ENCODE results near the gene HOMER1.
A peak's percentile ranks its signal among the peaks of the same experiment; 100 is the strongest.

Gene HOMER1

DNA sequence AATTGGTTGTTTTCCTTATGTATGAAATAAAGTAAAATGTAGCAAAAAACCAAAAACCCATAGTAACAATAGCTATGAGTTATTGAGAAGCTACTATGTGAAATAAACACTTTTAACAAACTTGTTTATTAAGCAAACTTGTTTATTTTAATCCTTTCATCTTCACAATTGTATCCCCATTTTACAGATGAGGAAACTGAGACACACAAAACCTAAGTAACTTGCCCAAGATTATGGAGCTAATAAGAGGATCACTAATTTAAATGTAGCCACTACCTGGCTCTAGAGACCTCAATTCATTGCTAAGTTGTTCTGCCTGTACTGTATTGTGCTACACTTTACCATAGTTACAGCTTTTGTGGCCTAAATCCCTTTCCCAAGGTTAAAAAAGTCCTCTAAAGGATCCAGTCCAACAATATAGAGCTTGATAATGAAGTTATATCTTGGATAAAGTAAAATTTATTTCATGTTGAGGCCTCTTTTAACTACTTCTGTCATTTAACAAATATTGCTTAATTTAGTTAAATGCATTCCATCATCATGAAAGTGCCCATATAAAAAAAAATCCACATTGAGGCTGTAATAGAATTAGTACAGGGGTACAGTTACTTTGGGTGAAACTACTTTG, 22.1 kb downstream of the HOMER1 start:
- TF ChIP-seq, protein P1, sequence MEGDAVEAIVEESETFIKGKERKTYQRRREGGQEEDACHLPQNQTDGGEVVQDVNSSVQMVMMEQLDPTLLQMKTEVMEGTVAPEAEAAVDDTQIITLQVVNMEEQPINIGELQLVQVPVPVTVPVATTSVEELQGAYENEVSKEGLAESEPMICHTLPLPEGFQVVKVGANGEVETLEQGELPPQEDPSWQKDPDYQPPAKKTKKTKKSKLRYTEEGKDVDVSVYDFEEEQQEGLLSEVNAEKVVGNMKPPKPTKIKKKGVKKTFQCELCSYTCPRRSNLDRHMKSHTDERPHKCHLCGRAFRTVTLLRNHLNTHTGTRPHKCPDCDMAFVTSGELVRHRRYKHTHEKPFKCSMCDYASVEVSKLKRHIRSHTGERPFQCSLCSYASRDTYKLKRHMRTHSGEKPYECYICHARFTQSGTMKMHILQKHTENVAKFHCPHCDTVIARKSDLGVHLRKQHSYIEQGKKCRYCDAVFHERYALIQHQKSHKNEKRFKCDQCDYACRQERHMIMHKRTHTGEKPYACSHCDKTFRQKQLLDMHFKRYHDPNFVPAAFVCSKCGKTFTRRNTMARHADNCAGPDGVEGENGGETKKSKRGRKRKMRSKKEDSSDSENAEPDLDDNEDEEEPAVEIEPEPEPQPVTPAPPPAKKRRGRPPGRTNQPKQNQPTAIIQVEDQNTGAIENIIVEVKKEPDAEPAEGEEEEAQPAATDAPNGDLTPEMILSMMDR (IDR thresholded peaks at IDR 0.05; ENCODE audit: insufficient read depth, low read depth, low read length, missing control alignments) = no peak
- H3K4me3 ChIP-seq (ENCODE audit: low read length) = no peak overlapping the region
- DNase-seq (ENCODE audit: low read depth) = no peak

DNA sequence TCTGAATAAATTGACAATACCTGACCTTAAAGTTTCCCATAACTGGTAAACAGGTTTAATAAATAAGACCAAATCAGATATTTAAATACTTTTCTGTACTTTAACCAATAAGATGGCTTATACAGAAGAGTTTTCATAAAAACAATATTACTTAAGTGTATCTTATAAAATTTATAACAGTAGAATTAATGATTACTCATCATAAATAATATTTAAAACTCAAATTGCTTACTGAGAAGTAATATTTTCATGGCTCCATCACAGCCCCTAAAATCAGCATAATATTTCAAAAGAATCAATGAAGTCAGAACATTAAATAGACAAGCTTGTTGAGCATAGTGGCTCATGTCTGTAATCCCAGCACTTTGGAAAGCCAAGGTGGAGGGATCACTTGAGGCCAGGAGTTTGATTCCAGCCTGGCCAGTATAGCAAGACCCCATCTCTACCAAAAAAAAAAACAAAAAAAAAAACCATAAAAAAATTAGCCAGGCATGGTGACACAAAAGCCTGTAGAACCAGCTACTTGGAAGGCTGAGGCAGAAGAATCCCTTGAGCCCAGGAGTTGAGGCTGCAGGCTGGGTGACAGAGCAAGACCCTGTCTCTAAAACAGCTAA, 23.5 kb downstream of the HOMER1 start:
- no peak overlapping the region for H3K4me3 ChIP-seq (ENCODE audit: low read length)
- TF ChIP-seq, protein P1 (IDR thresholded peaks at IDR 0.05; ENCODE audit: insufficient read depth, low read depth, low read length, missing control alignments) = no peak

DNA sequence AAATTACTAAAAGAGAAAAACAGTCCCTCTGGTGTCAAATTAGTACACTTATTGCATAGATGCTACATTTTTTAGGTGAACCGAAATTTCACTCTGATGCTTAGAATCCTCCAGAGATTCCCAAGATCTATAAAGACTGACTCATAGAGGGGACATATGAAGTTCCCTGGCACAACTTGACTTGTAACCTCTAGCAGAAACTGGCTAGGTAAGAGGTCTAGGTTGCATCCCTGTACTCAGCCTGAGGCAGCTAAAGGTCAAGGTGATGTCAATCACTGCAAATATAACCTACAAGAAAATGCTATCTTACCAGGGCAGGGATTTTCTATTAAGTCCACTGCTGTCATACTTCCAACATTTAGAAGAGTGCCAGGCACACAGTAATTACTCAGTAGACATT, 24.2 kb downstream of the HOMER1 start:
- no peak for DNase-seq (ENCODE audit: low read depth)
- no peak overlapping the region for H3K4me3 ChIP-seq (ENCODE audit: low read length)
- TF ChIP-seq, protein P1 (IDR thresholded peaks at IDR 0.05; ENCODE audit: insufficient read depth, low read depth, low read length, missing control alignments) = no peak

More for the DNA sequence above, 23.5 kb downstream of the HOMER1 start:
- DNase-seq (ENCODE audit: low read depth) = no peak

DNA sequence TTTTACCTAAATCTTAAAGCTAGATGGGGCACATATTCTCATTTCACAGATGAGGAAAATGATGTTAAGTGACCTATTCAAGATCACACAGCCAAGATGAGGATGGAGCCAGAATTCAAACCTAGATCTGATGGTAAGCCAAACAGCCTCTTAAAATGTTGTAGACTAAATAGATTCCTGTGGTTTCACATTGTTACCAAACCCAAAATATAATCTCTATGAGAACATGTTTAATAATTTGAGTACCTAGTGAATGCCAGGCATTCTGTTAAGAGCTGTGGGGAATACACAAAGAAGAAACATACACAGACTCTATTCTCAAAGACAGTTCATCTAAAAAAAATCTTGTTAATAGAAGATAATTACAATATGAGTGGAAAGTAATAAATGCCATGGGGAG, 25.2 kb downstream of the HOMER1 start:
- TF ChIP-seq, protein P1 (IDR thresholded peaks at IDR 0.05; ENCODE audit: insufficient read depth, low read depth, low read length, missing control alignments) = no peak
- no peak for DNase-seq (ENCODE audit: low read depth)
- H3K4me3 ChIP-seq (ENCODE audit: low read length) = no peak overlapping the region

DNA sequence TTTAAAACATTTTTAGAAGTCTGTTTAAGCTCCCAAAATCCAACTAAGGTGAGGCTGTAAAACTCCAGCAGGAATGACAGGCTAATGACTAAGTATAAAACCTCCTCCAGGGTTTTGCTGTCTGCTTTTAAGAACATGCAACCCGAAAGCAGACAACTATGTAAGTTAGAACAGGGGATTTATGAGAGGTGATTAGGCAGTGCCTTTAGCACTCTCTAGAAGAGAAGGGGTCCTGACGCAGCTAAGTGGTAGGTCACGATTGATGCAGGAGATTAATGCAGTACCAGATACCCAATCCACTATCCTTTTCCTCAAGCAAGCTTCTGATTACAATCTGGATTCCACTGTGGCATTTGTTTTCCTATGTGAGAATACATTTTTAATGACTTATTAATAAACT, 25.9 kb downstream of the HOMER1 start:
- TF ChIP-seq, protein P1 (IDR thresholded peaks at IDR 0.05; ENCODE audit: insufficient read depth, low read depth, low read length, missing control alignments) = no peak
- H3K4me3 ChIP-seq (ENCODE audit: low read length) = no peak overlapping the region
- DNase-seq (ENCODE audit: low read depth) = peak; percentile 27

DNA sequence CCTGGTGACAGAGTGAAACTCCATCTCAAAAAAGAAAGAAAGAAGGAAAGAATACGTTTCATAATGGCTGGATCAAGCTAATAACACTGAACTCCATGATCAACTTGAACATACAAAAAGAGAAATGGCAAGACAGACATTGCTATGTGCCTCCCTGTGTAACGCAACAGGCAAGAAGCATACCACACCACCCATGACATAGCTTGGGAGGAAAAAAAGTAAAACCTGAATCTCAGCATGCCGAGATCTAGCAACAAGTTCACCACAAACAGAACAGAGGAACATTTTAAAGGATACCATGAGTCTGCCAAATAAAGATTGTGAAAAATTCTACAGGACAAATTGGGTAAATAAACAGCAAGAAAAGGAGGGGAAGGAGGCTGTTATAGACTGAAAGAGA, 26.7 kb downstream of the HOMER1 start:
- TF ChIP-seq, protein P1 (IDR thresholded peaks at IDR 0.05; ENCODE audit: insufficient read depth, low read depth, low read length, missing control alignments) = no peak
- no peak for DNase-seq (ENCODE audit: low read depth)
- no peak overlapping the region for H3K4me3 ChIP-seq (ENCODE audit: low read length)

DNA sequence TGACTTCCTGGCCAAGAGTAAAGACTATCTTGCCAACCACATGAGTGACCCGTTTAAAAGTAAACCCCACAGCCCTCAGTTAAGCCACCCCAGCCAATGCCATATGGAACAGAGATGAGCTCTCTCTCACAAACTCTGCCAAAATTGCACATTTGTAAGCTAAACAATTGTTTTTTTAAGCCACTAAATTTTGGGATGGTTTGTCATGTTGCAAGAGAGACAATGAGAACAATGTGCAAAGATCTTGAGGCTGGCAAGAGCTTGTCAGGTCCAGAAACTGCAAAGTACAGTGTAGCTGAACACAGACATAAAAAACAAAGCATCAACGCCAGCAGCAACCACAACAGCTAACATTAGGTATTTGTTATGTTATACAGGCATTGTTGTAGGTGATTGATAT, 27.8 kb downstream of the HOMER1 start:
- TF ChIP-seq, protein P1 (IDR thresholded peaks at IDR 0.05; ENCODE audit: insufficient read depth, low read depth, low read length, missing control alignments) = no peak
- no peak overlapping the region for H3K4me3 ChIP-seq (ENCODE audit: low read length)
- DNase-seq (ENCODE audit: low read depth) = no peak
